ENCODE measurements around the gene HSD17B11.
"Not testable (repeated sequence)": the region's sequence is repeated elsewhere in the genome, so short reads cannot be mapped to it uniquely, and the experiment has no call there.

The HSD17B11 gene

DNA sequence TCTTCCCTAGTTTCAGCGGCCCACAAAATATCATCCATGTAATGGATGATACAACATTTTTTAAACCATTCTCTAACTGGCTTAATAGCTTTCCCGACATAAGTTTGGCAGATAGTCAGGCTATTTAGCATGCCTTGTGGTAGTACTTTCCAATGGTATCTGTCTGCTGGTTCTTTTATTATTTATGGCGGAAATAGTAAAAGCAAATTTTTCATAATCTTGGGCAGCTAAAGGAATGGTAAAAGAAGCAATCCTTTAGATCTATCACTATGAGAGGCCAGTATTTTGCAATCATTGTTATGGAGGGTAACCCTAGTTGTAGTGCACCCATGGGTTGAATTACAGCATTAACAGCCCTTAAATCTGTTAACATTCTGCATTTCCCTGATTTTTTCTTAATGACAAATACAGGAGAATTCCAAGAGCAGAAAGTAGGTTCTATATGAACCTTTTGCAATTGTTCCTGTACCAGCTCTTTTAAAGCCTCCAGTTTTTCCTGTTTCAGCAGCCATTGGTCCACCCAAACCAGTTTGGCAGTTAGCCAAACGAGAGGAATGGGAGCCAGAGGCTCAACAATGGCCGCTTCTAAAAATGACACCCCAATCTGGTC is 14.3 kb upstream of the HSD17B11 start:
- TF ChIP-seq, protein P1, sequence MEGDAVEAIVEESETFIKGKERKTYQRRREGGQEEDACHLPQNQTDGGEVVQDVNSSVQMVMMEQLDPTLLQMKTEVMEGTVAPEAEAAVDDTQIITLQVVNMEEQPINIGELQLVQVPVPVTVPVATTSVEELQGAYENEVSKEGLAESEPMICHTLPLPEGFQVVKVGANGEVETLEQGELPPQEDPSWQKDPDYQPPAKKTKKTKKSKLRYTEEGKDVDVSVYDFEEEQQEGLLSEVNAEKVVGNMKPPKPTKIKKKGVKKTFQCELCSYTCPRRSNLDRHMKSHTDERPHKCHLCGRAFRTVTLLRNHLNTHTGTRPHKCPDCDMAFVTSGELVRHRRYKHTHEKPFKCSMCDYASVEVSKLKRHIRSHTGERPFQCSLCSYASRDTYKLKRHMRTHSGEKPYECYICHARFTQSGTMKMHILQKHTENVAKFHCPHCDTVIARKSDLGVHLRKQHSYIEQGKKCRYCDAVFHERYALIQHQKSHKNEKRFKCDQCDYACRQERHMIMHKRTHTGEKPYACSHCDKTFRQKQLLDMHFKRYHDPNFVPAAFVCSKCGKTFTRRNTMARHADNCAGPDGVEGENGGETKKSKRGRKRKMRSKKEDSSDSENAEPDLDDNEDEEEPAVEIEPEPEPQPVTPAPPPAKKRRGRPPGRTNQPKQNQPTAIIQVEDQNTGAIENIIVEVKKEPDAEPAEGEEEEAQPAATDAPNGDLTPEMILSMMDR (IDR thresholded peaks at IDR 0.05; ENCODE audit: control insufficient read depth, insufficient read depth, low read depth, low read length, missing control alignments) = no peak
- DNase-seq (ENCODE audit: low read depth) = peak; percentile 21

DNA sequence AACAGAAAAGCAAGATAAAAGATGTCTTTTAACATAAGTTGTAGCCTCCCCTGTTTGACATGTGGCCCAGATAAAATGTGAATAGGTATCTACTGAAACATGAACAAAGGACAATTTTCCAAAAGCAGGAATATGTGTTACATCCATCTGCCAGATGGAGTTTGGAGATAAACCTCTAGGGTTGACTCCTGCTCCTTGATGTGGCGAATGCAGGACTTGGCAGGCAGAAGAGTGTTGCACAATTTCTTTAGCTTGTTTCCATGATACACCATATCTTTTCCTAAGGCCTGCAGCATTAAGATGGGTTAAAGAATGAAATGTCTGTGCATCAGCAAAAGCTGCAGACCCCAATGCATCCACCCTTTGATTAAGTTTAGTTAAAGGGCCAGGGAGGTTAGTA is 12.7 kb upstream of the HSD17B11 start:
- not testable (repeated sequence) for H3K4me3 ChIP-seq (ENCODE audit: control insufficient read depth, low read depth, low read length); DNase-seq (ENCODE audit: low read depth)

More for the DNA sequence above, 14.3 kb upstream of the HSD17B11 start:
- H3K4me3 ChIP-seq (ENCODE audit: control insufficient read depth, low read depth, low read length) = no peak overlapping the region

DNA sequence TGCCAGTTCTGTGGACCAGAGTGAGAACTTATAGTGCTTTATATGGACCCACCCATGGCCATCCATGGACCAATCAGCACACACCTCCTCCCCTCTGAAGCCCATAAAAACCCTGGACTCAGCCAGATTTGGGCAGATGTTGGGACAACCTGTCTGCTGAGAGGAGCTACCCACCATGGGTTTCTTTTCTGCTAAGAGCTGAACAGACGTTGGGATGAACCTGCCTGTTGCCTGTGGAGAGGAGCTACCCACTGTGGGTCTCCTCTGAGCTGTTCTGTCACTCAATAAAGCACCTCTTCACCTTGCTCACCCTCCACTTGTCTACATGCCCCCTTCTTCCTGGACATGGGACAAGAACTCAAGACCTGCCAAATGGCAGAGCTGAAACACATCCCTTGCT is 9.0 kb upstream of the HSD17B11 start:
- TF ChIP-seq, protein P1 (IDR thresholded peaks at IDR 0.05; ENCODE audit: control insufficient read depth, insufficient read depth, low read depth, low read length, missing control alignments) = no peak
- H3K4me3 ChIP-seq (ENCODE audit: control insufficient read depth, low read depth, low read length) = no peak overlapping the region
- no peak for DNase-seq (ENCODE audit: low read depth)

DNA sequence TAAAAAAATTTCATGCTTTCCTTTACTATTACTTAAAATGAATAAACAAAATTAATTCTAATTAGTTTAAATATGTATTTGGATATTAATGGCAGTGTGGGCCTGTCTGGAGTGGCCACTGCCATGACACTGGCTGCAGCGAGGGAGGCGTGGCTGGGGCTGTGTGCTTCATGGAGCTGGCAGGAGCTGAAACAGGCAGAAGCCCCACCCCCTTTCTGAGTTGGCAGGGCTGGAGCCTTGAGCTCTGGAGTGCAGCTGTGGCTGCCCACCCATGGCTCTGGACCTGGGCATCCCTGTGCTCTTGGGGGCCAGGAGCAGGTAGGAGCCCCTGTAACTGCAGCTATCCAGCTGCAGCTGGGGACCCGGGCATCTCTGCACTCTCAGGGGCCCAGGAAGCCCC is 8.2 kb upstream of the HSD17B11 start:
- TF ChIP-seq, protein P1 (IDR thresholded peaks at IDR 0.05; ENCODE audit: control insufficient read depth, insufficient read depth, low read depth, low read length, missing control alignments) = no peak
- H3K4me3 ChIP-seq (ENCODE audit: control insufficient read depth, low read depth, low read length) = no peak overlapping the region
- DNase-seq (ENCODE audit: low read depth) = no peak

DNA sequence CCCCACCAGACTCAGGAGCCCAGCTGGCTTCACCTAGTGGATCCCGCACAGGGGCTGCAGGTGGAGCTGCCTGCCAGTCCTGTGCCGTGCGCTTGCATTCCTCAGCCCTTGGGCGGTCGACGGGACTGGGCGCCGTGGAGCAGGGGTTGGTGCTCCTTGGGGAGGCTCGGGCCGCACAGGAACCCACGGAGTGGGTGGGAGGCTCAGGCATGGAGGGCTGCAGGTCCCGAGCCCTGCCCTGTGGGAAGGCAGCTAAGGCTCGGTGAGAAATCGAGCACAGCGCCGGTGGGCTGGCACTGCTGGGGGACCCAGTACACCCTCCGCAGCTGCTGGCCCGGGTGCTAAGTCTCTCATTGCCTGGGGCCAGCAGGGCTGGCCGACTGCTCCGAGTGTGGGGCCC is 4.9 kb upstream of the HSD17B11 start:
- DNase-seq (ENCODE audit: low read depth); H3K4me3 ChIP-seq (ENCODE audit: control insufficient read depth, low read depth, low read length): not testable (repeated sequence)

DNA sequence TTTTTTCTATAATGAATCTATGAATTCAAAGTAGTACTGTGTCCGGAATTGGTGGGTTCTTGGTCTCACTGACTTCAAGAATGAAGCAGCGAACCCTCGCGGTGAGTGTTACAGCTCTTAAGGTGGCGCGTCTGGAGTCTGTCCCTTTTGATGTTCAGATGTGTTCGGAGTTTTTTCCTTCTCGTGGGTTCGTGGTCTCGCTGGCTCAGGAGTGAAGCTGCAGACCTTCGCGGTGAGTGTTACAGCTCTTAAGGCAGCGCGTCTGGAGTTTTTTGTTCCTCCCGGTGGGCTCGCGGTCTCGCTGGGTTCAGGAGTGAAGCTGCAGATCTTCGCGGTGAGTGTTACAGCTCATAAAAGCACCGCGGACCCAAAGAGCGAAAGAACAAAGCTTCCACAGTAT is 4.1 kb upstream of the HSD17B11 start:
- not testable (repeated sequence) for DNase-seq (ENCODE audit: low read depth); H3K4me3 ChIP-seq (ENCODE audit: control insufficient read depth, low read depth, low read length)

DNA sequence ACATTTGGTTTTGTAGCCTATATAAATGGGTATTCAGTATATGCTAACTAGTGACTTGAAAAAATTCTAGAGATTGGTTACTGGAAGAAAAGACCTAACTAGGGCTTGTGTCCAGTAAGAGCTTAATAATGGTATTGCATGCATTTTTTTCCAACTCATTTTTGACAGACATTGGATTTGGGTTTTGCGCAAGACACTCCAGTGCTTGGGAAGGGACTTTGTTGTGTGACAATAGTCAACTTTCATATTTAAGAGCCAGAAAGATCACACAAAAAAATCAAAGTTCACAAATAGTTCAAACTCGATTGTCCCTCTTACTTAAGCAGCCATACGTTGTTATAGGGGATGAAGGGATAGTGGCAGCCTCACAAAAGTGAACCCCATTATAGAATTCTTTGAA is 1.2 kb upstream of the HSD17B11 start:
- no peak for DNase-seq (ENCODE audit: low read depth)
- H3K4me3 ChIP-seq (ENCODE audit: control insufficient read depth, low read depth, low read length) = no peak overlapping the region
- TF ChIP-seq, protein P1 (IDR thresholded peaks at IDR 0.05; ENCODE audit: control insufficient read depth, insufficient read depth, low read depth, low read length, missing control alignments) = no peak

DNA sequence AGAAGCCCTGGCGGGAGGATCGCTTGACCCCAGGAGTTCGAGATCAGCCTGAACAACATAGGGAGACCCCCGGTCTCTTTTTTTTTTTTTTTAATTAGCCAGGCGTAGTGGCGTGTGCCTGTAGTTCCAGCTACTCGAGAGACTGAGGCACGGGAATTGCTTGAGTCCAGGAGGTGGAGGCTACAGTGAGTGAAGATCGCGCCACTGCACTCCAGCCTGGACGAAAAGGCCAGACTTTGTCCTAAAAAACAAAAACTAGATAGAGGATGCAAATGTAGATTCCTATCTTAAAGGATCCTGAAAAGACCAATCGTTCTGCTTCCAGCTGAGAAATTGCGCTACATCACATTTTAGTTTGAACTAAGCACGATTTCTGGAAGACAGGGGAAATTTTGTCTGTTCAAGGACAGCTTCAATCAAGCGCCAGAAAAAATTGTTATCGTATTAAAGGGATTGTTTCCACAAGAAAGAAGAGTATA is 627 bp upstream of the HSD17B11 start:
- TF ChIP-seq, protein P1 (IDR thresholded peaks at IDR 0.05; ENCODE audit: control insufficient read depth, insufficient read depth, low read depth, low read length, missing control alignments) = no peak
- peak overlapping the region; percentile 49 for H3K4me3 ChIP-seq (ENCODE audit: control insufficient read depth, low read depth, low read length)
- no peak for DNase-seq (ENCODE audit: low read depth)

Data from AG09309 (cell line).